GM13977 (cell line): Measurements from ENCODE around the gene ZNF469.

Source experiments
- DNase-seq: peaks from one replicate; pipeline ENCODE4 v3.0.0; 2012; ENCODE audit warnings: low spot score
- in situ Hi-C: fragments of 300-500 bp; cut with MboI; formaldehyde crosslinking; loops from one replicate; pipeline ENCODE4 v1.12.0; 2022; ENCODE audit warnings: low sequenced_read_pairs, low pct_unique_long_range_greater_than_20kb, mixed read lengths, inconsistent platforms; ENCODE audit not compliant: unreplicated experiment
- TF ChIP-seq, protein P1 (sequence below): IDR thresholded peaks from 2 replicates; pipeline ENCODE4 v1.5.1; 2012; ENCODE audit warnings: mild to moderate bottlenecking, control low read depth; ENCODE audit not compliant: insufficient read depth; ENCODE audit errors: extremely low read depth, missing control alignments

ZNF469 gene

DNA sequence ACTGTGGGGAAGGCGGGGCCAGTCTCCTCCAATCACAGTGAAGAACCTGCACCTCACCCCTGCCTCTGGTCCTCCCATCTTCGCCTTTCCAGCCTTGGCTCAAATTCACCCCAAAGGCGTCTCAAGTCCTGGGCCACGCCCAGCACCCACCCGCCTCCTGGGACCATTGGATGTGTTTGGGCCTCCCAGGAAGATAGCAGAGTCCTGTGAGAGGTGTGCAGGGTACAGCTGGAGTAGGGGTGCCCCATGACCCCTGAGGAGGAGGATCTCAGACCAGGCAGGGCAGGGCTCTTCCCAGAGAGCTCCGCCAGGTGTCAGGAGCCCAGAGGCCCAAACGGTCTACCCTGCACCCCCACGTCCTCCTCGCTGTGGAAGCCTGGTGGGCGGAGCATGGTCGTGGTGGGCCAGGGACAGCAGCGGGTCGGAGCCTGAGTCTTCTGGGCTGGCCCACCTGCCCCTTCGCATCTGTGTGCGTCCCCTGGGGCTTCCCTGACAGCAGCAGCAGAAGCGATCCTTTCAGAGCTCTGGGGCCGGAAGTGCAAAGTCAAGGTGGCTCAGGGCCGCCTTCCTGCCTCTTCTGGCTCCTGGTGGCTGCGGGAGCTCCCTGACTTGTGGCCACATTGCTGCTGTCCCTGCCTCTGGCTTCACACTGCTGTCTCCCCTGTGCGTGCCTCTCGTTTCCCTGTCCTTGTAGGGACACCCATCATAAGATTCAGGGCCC is 34.9 kb upstream of the ZNF469 start:
- in situ Hi-C loops, result no loop called here
- no peak for DNase-seq
- TF ChIP-seq, protein P1, sequence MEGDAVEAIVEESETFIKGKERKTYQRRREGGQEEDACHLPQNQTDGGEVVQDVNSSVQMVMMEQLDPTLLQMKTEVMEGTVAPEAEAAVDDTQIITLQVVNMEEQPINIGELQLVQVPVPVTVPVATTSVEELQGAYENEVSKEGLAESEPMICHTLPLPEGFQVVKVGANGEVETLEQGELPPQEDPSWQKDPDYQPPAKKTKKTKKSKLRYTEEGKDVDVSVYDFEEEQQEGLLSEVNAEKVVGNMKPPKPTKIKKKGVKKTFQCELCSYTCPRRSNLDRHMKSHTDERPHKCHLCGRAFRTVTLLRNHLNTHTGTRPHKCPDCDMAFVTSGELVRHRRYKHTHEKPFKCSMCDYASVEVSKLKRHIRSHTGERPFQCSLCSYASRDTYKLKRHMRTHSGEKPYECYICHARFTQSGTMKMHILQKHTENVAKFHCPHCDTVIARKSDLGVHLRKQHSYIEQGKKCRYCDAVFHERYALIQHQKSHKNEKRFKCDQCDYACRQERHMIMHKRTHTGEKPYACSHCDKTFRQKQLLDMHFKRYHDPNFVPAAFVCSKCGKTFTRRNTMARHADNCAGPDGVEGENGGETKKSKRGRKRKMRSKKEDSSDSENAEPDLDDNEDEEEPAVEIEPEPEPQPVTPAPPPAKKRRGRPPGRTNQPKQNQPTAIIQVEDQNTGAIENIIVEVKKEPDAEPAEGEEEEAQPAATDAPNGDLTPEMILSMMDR, result no peak

DNA sequence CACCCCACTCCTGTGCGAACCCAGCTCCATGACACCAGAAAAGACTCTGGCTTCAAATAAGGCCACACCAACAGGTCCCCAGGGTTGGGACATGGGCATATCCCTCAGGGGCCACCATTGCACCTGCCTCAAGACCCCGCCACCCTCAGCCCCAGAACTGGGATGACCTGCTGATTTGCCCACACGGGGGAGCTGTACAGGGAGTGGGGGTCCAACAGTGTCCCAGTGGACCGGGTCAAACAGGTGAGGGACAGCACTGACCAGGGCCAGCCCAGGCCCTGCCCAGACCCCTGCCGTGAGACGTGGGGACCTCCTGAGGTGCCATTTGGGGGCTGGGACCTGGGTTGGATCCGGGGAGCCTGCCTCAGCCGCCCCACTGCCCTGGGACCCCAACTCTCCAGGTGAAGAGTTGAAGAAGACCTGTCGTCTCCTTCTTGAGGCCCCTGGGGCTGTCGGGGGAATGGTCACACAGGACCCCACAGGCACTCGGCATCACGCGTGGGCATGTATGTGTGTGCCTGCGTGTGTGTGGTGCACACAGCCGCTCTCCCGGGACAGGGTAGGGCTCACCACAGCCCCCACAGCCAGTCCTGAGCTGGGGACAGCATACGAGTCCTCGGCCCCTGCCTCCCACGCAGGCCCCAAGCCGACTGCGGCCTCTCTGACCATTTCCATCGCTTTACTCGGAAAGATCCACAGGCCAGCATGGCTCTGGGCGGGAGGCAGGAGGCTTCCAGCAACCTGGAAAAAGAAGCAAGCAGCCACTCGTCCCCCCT is 34.2 kb upstream of the ZNF469 start:
- in situ Hi-C loops, result no loop called here
- TF ChIP-seq, protein P1, result no peak

DNA sequence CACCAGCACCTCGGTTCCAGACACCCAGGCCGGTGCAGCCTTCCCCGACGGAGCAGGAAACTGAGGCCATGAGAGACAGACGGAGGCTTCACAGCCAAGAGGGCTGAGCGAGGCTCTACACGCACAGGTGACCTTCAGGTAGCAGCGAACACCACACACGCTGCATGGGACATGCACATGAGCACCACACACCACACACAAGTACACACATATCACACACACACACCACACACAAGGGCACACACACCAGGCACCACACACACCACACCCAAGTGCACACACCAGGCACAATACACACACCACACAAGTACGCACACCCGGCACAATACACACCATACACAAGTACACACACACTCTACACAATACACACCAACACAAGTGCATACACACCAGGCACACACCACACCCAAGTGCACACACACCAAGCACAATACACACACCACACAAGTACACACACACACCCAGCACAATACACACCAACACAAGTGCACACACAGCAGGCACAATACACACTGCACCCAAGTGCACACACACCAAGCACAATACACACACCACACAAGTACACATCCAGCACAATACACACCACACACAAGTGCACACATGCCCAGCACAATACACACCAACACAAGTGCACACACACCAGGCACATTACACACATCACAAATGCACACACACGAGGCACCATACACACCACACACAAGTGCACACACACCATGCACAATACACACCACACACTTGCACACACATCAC is 33.4 kb upstream of the ZNF469 start:
- in situ Hi-C loops, result no loop called here
- DNase-seq, result no peak
- TF ChIP-seq, protein P1, result no peak

More for the DNA sequence above, 34.2 kb upstream of the ZNF469 start:
- no peak for DNase-seq

DNA sequence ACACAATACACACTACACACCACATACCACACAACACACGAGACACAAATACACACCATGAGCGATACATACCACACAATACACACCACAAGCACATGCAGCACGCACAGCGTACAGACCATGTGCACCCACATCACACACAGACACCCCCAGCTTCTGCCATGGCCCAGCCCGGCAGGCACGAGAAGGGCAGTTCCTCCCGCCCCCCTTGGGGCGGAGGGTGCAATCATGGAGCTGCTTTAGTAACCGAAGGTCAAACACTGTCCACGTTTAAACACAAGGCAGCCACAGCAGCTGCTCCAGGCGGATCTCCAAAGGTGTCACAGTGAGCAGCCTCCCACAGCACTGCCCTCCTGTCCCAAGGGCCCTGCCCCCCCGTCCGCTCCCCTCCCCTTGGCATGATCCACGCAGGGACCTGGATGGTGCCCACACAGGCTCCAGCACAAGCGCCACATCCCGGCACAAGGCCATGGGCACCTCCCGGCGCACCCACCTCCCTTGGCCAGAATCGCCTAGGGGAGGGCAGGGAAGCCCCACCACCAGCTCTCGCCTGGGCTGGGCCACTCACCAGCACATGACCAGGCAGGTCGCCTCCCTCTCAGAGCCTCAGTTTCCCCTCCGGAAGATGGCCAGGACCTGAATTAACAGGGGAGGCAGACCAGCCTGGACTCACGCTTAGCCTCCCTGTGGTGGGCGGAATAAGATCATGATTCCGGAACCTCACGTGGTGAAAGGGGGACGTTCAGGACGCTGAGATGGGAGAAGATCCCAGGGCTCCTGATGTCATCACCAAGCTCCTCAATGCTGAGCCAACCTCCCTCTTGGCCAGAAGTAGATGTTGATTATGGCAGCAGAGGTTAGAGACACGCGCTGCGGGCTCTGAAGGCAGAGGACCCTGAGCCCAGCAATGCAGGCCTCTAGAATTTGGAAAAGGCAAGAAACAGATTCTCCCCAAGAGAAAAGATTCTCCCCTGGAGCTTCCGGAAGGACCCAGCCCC is 32.6 kb upstream of the ZNF469 start:
- DNase-seq, result no peak
- in situ Hi-C loops, result no loop called here
- TF ChIP-seq, protein P1, result no peak

DNA sequence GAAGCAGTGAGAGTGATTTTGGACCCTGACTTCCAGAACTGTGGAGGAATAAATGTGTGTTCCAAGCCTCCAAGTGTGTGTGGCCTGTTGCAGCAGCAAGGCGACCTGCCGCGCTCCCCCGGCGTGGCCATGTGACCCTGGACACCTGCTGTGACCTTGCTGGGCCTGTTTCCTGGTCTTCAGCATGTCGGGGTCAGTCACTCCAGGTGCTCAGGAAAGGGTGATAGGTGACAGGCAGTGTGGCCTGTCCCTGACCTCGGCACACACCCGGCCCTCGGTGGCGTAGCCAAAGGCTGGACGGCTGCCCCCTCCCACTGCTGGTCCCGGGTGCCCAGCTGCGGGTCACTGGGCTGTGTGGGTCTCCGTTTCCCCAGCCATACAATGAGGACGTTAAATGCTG is 31.8 kb upstream of the ZNF469 start:
- in situ Hi-C loops, result no loop called here
- no peak for DNase-seq
- TF ChIP-seq, protein P1, result no peak

DNA sequence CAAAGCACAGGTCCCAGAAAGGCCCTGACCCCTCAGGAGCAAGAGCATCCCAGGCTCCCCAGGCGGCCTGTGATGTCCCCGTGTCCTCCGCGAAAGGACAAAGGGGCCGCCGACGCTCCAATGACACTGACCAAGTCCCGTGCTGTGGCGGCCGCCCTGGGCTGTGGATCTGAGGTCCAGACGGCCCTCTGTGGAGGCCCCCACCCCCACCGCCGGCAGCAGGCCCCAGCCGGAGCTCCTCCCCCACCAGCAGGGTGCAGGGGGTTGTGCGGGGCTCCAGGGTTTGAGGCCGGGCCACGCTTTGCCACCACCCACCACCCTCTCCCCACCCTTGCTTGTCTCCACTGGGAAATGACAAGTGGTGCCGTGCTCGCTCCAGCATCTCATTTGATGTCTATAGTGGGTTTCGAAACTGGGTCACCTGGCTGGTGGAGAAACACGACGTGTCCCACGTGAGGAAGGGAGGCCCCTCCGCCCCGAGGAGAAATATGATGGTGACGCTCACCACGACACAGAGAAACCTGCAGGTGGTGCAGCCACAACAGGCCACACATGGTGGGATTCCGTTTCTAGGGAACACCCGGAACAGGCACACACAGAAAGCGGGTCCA is 31.2 kb upstream of the ZNF469 start:
- in situ Hi-C loops, result no loop called here
- no peak for DNase-seq
- TF ChIP-seq, protein P1, result no peak
